SU-DHL-6 (cell line): ENCODE results near the gene NDUFS8.
"Not testable (repeated sequence)": the region's sequence is repeated elsewhere in the genome, so short reads cannot be mapped to it uniquely, and the experiment has no call there.

Source experiments
- H2AFZ ChIP-seq: fragments of 200-600 bp; sonication (generic); 2 replicates; pipeline ENCODE4 v1.6.1; 2014; ENCODE audit warnings: low read depth, mild to moderate bottlenecking, moderate library complexity, mixed read lengths, antibody characterized with exemption, low read length; ENCODE audit not compliant: severe bottlenecking
- H3F3A ChIP-seq: fragments of 200-600 bp; shearing (Covaris generic); 2 replicates; pipeline ENCODE4 v1.6.0; 2016; ENCODE audit warnings: antibody characterized with exemption, mild to moderate bottlenecking; ENCODE audit not compliant: insufficient read depth
- H3K27ac ChIP-seq: fragments of 200-600 bp; sonication (generic); 2 replicates; pipeline ENCODE4 v1.5.1; 2016; ENCODE audit warnings: low read depth, mild to moderate bottlenecking, low read length, moderate library complexity, mixed read lengths
- H3K27me3 ChIP-seq: fragments of 200-600 bp; sonication (generic), shearing (Covaris generic); 2 replicates; pipeline ENCODE4 v1.6.0; 2014; ENCODE audit warnings: mild to moderate bottlenecking, low read length
- H3K36me3 ChIP-seq: fragments of 200-600 bp; sonication (generic); 2 replicates; pipeline ENCODE4 v1.6.1; 2014; ENCODE audit warnings: mild to moderate bottlenecking, low read length, mixed read lengths
- H3K4me2 ChIP-seq: fragments of 300-600, 200-600 bp; shearing (Covaris generic), sonication (generic); 2 replicates; pipeline ENCODE4 v1.6.0; 2014; ENCODE audit warnings: low read length, low read depth, mild to moderate bottlenecking; ENCODE audit not compliant: poor library complexity, severe bottlenecking
- H3K4me3 ChIP-seq: fragments of 200-600 bp; sonication (generic); 2 replicates; pipeline ENCODE4 v1.5.1; 2014; ENCODE audit warnings: antibody characterized with exemption, low read length, mild to moderate bottlenecking, mixed read lengths; ENCODE audit not compliant: insufficient read depth, poor library complexity, severe bottlenecking
- H3K79me2 ChIP-seq: fragments of 200-600 bp; sonication (generic); 2 replicates; pipeline ENCODE4 v1.6.1; 2014; ENCODE audit warnings: mild to moderate bottlenecking, low read length, moderate library complexity; ENCODE audit not compliant: insufficient read depth
- H3K9ac ChIP-seq: fragments of 200-600 bp; sonication (generic); 2 replicates; pipeline ENCODE4 v1.7.0; 2014; ENCODE audit warnings: mild to moderate bottlenecking, low read length
- H3K9me2 ChIP-seq: fragments of 200-600 bp; sonication (generic); replicated peaks from 2 replicates; pipeline ENCODE4 v1.6.1; 2014; ENCODE audit warnings: low read length; ENCODE audit not compliant: insufficient read depth
- H3K9me3 ChIP-seq: fragments of 200-600 bp; sonication (generic); 2 replicates; pipeline ENCODE4 v1.6.1; 2014; ENCODE audit warnings: low read length, mixed read lengths; ENCODE audit not compliant: insufficient read depth
- H4K20me1 ChIP-seq: fragments of 200-600 bp; sonication (generic); 2 replicates; pipeline ENCODE4 v1.6.1; 2014; ENCODE audit warnings: low read depth, mild to moderate bottlenecking, antibody characterized with exemption, low read length, moderate library complexity, mixed read lengths
- EZH2phosphoT487 ChIP-seq: fragments of 200-600 bp; sonication (generic), shearing (Covaris generic); conservative IDR thresholded peaks from 2 replicates; pipeline ENCODE4 v1.6.1; 2018; ENCODE audit warnings: mild to moderate bottlenecking, antibody characterized with exemption, low read length, moderate library complexity, mixed read lengths
- TF ChIP-seq, protein P1 (sequence below): fragments of 200-600 bp; sonication (generic); IDR thresholded peaks from one replicate; pipeline ENCODE4 v1.5.1; 2017; ENCODE audit warnings: antibody characterized with exemption, mild to moderate bottlenecking, low read length, moderate library complexity; ENCODE audit not compliant: insufficient read depth, poor library complexity, severe bottlenecking

The NDUFS8 gene

DNA sequence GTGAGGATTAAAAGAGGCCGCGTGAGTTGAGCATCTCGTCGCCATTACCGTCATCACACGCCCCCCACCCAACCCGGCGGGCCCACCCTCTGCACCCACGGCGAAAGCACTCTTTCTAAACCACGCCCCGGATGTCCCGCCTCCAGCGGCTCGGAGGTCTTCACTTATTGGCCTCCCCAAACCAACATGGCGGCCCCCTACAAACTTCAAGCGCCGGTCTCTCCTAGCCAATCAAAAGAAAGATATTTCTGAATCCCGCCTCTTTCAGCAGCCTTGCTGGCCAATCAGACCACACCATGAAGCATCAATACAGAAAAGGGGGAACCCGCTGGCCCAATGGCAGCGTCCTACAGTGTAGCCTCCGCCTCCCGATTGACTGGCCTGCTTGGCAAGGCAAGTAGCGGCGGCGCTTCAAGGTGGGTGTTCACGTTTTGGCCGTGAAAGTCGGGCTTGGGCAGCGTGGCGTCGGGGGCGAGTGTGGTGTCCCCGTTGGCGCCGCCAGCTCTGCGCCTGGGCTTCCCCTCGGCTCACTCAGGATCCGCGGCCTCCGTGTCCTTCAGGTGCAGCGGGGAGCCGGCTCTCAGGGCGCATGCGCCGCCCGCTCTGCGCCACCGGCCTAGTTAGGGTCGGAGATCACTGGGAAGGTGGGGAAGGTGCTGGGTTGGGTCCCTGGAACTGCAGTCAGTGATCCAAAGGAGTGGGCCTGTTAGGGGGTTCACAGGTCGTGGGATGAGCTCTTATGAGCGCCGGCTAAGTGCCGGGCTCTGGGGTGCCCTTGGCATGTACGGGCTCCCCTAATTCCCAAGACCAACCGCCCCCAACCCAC lies at the start of gene NDUFS8:
TSS of gene NDUFS8 (plus strand) at position 364 of the 826 bp plus-strand sequence. CDS start 1,471 bp downstream, outside the sequence.
- Histone ChIP-seq H3K27me3 (no peaks in the 10 kb centered on the region), H3K27ac (peak within 1 kb of the TSS; percentile 49), H4K20me1 (no peaks in the 10 kb centered on the region), H3K79me2 (peaks cover 19% of the 10 kb centered on the region), H3K9me2 (no peaks in the 10 kb centered on the region), H3K9me3 (no peaks in the 10 kb centered on the region), H3F3A (no peaks in the 10 kb centered on the region), H3K36me3 (no peaks in the 10 kb centered on the region), H3K4me3 (peak within 1 kb of the TSS; percentile 95), H2AFZ (peak within 1 kb of the TSS; percentile 91), H3K9ac (peak within 1 kb of the TSS; percentile 98), H3K4me2 (peak within 1 kb of the TSS; percentile 92)
- TF ChIP-seq, protein P1, sequence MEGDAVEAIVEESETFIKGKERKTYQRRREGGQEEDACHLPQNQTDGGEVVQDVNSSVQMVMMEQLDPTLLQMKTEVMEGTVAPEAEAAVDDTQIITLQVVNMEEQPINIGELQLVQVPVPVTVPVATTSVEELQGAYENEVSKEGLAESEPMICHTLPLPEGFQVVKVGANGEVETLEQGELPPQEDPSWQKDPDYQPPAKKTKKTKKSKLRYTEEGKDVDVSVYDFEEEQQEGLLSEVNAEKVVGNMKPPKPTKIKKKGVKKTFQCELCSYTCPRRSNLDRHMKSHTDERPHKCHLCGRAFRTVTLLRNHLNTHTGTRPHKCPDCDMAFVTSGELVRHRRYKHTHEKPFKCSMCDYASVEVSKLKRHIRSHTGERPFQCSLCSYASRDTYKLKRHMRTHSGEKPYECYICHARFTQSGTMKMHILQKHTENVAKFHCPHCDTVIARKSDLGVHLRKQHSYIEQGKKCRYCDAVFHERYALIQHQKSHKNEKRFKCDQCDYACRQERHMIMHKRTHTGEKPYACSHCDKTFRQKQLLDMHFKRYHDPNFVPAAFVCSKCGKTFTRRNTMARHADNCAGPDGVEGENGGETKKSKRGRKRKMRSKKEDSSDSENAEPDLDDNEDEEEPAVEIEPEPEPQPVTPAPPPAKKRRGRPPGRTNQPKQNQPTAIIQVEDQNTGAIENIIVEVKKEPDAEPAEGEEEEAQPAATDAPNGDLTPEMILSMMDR, result no peak
- no peak for TF ChIP-seq EZH2phosphoT487

DNA sequence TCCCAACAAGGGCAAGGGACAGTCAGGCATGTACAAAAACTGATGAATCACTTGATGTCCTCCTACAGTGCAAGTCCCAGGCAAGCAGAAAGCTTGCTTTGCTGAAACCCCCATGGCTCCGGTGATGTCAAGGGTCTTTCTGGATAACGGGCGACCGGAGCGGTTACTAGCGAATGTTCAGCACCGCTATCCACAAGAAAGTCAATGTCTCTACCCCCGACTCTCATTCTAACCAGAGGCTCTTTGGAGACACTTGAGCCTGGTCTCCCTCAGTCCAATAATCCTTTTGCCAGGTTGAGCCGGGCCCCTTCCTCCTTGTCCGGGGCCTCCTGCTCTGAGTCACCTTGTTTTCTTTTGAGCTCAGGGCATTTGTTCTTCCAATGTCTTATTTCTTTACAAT lies 49.3 kb upstream of the NDUFS8 start:
- H3K27me3 ChIP-seq, H3K4me2 ChIP-seq, H3K27ac ChIP-seq, H3K79me2 ChIP-seq, H3K9me3 ChIP-seq, H3K4me3 ChIP-seq, H2AFZ ChIP-seq, H4K20me1 ChIP-seq, H3F3A ChIP-seq, H3K9me2 ChIP-seq, H3K9ac ChIP-seq, H3K36me3 ChIP-seq: not testable (repeated sequence)

DNA sequence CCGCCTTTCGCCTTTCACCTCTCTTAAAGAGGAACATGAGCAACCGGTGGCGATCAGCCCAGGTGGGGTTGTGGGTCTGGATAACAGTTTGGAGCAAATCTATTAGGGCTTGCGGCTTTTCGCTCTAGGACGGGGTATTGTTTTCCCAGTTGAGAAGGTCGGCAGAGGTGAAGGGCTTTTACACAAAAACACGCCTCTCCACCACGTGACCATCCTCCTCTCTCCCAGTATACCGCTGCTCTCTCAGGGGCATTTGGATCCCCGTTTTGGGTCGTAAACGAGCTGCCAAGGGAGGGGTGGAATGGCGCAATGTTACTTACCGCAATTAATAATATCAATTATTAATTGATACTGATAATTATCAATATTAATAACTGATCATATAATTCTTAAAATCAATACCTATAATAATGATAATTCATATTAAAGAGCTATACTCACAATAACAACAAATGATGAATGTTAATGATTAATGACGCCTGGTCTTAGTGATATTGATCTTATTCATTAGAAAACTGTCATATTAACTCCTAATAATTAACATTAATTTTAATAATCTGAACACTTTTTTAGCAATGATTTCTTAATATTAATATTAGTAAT lies 48.1 kb upstream of the NDUFS8 start:
- not testable (repeated sequence) for H3K9ac ChIP-seq, H3K27ac ChIP-seq, H2AFZ ChIP-seq

DNA sequence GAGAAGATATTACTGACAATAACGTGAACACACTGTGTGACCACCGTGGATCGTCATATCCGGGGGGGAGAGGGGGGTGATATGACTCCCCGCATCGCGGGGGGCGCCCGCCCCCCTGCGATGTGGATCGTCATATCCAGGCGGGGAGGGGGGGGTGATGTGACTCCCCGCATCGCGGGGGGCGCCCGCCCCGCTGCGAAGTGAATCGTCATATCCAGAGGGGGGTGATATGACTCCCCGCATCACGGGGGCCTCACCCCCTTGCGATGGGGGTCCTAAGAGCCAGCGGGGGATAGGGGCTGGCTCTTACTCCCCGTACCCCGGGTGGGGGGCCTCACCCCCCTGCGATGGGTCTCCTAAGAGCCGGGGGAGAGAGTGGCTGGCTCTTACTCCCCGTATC lies 46.5 kb upstream of the NDUFS8 start:
- H3K9ac ChIP-seq, result no peak overlapping the region
- H2AFZ ChIP-seq, result no peak overlapping the region
- no peak overlapping the region for H3K4me2 ChIP-seq
- no peaks in the 10 kb centered on the region for H3K27me3 ChIP-seq
- H3K9me2 ChIP-seq, result no peaks in the 10 kb centered on the region
- H3F3A ChIP-seq, result no peaks in the 10 kb centered on the region
- no peaks in the 10 kb centered on the region for H3K36me3 ChIP-seq
- H3K79me2 ChIP-seq, result no peaks in the 10 kb centered on the region
- H3K27ac ChIP-seq, result no peak overlapping the region
- H4K20me1 ChIP-seq, result no peaks in the 10 kb centered on the region
- H3K9me3 ChIP-seq, result no peaks in the 10 kb centered on the region
- TF ChIP-seq, protein P1, result no peak
- TF ChIP-seq EZH2phosphoT487, result no peak
- H3K4me3 ChIP-seq, result no peak overlapping the region

More for the DNA sequence above, 48.1 kb upstream of the NDUFS8 start:
- H3K4me3 ChIP-seq, H3K9me2 ChIP-seq, H3K9me3 ChIP-seq, H3K79me2 ChIP-seq, H4K20me1 ChIP-seq, H3K4me2 ChIP-seq, H3F3A ChIP-seq, H3K36me3 ChIP-seq, H3K27me3 ChIP-seq: not testable (repeated sequence)

DNA sequence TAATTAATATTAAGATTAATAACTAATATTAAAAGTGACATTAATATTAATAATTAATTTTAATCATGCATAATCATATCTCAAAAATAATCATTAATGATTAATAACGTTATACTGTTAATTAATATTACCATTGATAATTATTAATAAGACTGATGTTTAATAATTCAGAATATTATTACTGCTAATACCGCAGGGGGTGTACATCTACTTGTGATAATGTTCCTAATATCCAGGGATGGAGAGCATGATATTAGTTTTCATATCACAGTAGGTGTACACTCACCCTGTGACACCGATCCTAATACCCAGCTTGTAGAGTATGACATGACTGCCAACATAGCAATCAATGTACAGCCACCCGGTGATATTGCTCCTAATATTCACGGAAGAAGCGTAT lies 45.2 kb upstream of the NDUFS8 start:
- not testable (repeated sequence) for H3K36me3 ChIP-seq, H3K4me2 ChIP-seq, H3K27me3 ChIP-seq, H4K20me1 ChIP-seq, H3F3A ChIP-seq, H3K4me3 ChIP-seq, H2AFZ ChIP-seq, H3K9me2 ChIP-seq, H3K79me2 ChIP-seq, H3K9ac ChIP-seq, H3K27ac ChIP-seq, H3K9me3 ChIP-seq

DNA sequence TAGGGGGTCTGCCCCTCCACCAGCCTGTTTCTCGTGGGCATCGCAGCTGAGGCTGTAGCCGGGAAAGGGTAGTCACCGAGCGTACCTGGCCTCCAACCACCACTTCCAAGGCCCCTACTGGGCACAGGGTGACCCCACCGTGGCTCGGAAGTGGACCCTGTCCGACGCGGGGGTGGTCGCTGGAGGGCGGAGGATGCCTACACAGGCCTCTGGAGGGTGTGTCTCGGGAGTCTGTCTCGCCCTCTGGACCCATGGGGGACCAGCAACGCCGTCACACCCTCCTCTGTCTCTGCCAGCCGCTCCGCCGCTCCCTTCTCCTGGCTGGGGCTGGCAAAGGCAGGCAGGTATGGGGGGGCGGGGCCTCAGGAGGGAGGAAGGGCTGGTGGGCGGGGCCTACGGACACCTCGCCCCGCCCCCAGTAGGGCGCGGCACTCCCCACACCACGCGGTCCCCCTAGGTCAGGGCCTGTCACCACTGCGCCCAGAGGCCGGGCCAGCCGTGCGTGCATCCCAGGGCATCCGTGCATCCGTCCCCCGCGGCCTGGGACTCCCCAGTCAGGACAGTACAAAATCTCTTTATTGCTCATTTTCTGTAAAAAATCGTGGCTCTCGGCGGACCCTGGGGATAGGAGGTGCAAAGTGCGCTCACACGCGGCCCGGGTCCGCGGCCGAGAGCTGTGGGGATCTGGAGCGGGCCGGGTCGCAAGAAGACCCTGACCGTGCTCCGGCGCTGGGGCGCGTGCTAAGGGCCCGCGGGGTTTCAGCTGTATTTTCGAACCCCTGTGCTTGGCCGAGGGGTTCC lies 39.7 kb upstream of the NDUFS8 start:
- not testable (repeated sequence) for H3K36me3 ChIP-seq, H4K20me1 ChIP-seq, H3K9me2 ChIP-seq, H3K27me3 ChIP-seq, H3K9ac ChIP-seq, H2AFZ ChIP-seq, H3K79me2 ChIP-seq, H3K4me3 ChIP-seq, H3F3A ChIP-seq, H3K4me2 ChIP-seq, H3K27ac ChIP-seq, H3K9me3 ChIP-seq
